ENCODE data around the gene FANCC. TPM values are rescaled to one million over a fixed set of nuclear protein-coding genes. Genes with fewer than 3 reads are reported as not detected.

FANCC gene
- polyA plus RNA-seq, 1 of the 3 experiments (the other 2 are of a cell fraction), result 3.5 TPM

GRCh38 chr9:95226921-95227320 lies 90.6 kb downstream of the FANCC start:
- Histone ChIP-seq H3K79me2 (ENCODE audit: insufficient read depth) (no peaks in the 10 kb centered on the region), H3K9ac (no peak overlapping the region), H3K27me3 (ENCODE audit: insufficient read depth) (no peaks in the 10 kb centered on the region), H2AFZ (ENCODE audit: low read depth) (no peak overlapping the region), H3K36me3 (replicated peaks in 1 of 2; ENCODE audit: control insufficient read depth in 1 of 2, insufficient read depth in 2 of 2, low read length in 1 of 2) (peaks cover 0 to 3% of the 10 kb centered on the region in 2 experiments), H3K9me3 (no peaks in the 10 kb centered on the region), H3F3A (replicated peaks; ENCODE audit: insufficient read depth) (no peaks in the 10 kb centered on the region), H3K4me3 (ENCODE audit: low read depth in 2 of 2, low read length in 1 of 2) (no peak overlapping the region), H3K27ac (ENCODE audit: low read depth in 2 of 2, low read length in 1 of 2) (no peak overlapping the region), H3K4me2 (no peak overlapping the region), H3K9me2 (no peaks in the 10 kb centered on the region), H4K20me1 (ENCODE audit: insufficient read depth) (no peaks in the 10 kb centered on the region), H3K4me1 (ENCODE audit: control insufficient read depth in 1 of 2, insufficient read depth in 2 of 2, low read depth in 1 of 2, low read length in 1 of 2) (peaks cover 0 to 12% of the 10 kb centered on the region in 2 experiments; a peak in 2 of 4 replicates)
- CTCF ChIA-PET, result interaction anchor here (1.2 to 1.4 kb wide), 2 partner anchors 42 to 99 kb away, joined by 3 to 5 read pairs; no protein-coding TSS in a partner anchor
- DNase-seq, result no peak
- POLR2A ChIA-PET, result interaction anchor here (0.6 kb wide), 1 partner anchor 29 kb away, joined by 3 read pairs; no protein-coding TSS in a partner anchor
- no peak for TF ChIP-seq JUND (IDR thresholded peaks at IDR 0.05)
- TF ChIP-seq CTCF (IDR thresholded peaks at IDR 0.05), result no peak
- no peak for TF ChIP-seq ZBTB33 (IDR thresholded peaks at IDR 0.05; ENCODE audit: borderline replicate concordance, low read depth)
- WGBS (ENCODE audit: low lambda C conversion rate), result 88% methylated on average over 7 of the region's 7 CpGs

GRCh38 chr9:95225726-95226106 lies 91.8 kb downstream of the FANCC start:
- H3K9me3 ChIP-seq, result no peaks in the 10 kb centered on the region
- DNase-seq, result no peak
- CTCF ChIA-PET, result interaction anchor here (0.6 to 3.7 kb wide), 3 partner anchors 13 to 46 kb away, joined by 3 to 14 read pairs (median 3); no protein-coding TSS in a partner anchor
- H4K20me1 ChIP-seq (ENCODE audit: insufficient read depth), result no peaks in the 10 kb centered on the region
- peaks cover 0 to 12% of the 10 kb centered on the region in 2 experiments; a peak in 2 of 4 replicates for H3K4me1 ChIP-seq (ENCODE audit: control insufficient read depth in 1 of 2, insufficient read depth in 2 of 2, low read depth in 1 of 2, low read length in 1 of 2)
- H3F3A ChIP-seq (replicated peaks; ENCODE audit: insufficient read depth), result no peaks in the 10 kb centered on the region
- H3K27ac ChIP-seq (ENCODE audit: low read depth in 2 of 2, low read length in 1 of 2), result peak overlapping the region in 1 of 2 experiments; percentile 51; a peak in 2 of 4 replicates
- H3K9ac ChIP-seq, result no peak overlapping the region
- no peak overlapping the region for H3K4me2 ChIP-seq
- no peaks in the 10 kb centered on the region for H3K9me2 ChIP-seq
- H3K4me3 ChIP-seq (ENCODE audit: low read depth in 2 of 2, low read length in 1 of 2), result no peak overlapping the region
- H3K36me3 ChIP-seq (replicated peaks in 1 of 2; ENCODE audit: control insufficient read depth in 1 of 2, insufficient read depth in 2 of 2, low read length in 1 of 2), result peaks cover 0 to 3% of the 10 kb centered on the region in 2 experiments
- no peaks in the 10 kb centered on the region for H3K27me3 ChIP-seq (ENCODE audit: insufficient read depth)
- POLR2A ChIA-PET, result interaction anchor here (0.6 kb wide), 1 partner anchor 17 kb away, joined by 5 read pairs; no protein-coding TSS in a partner anchor
- no peak overlapping the region for H2AFZ ChIP-seq (ENCODE audit: low read depth)
- H3K79me2 ChIP-seq (ENCODE audit: insufficient read depth), result no peaks in the 10 kb centered on the region
- TF ChIP-seq GABPA (IDR thresholded peaks at IDR 0.05; ENCODE audit: low read depth) (no peak), MEF2A (IDR thresholded peaks at IDR 0.05; ENCODE audit: borderline replicate concordance, low read depth) (no peak), USF2 (IDR thresholded peaks at IDR 0.05; ENCODE audit: borderline replicate concordance, low read depth, low read length) (no peak), NRF1 (IDR thresholded peaks at IDR 0.05; ENCODE audit: low read depth, low read length) (no peak), TEAD4 (IDR thresholded peaks at IDR 0.05; ENCODE audit: borderline replicate concordance, insufficient read depth) (no peak), FOXJ3 (CRISPR knock-in tag; IDR thresholded peaks at IDR 0.05) (no peak), GATA2 (CRISPR knock-in tag; IDR thresholded peaks at IDR 0.05) (no peak), RCOR1 (IDR thresholded peaks at IDR 0.05; ENCODE audit: low read length) (no peak), REST (IDR thresholded peaks at IDR 0.05; ENCODE audit: low read depth, low read length) (no peak), RAD21 (IDR thresholded peaks at IDR 0.05; ENCODE audit: low read length) (no peak), RXRA (IDR thresholded peaks at IDR 0.05; ENCODE audit: borderline replicate concordance, low read depth) (no peak), NFIC (IDR thresholded peaks at IDR 0.05; ENCODE audit: borderline replicate concordance) (no peak), EP300 (IDR thresholded peaks at IDR 0.05; ENCODE audit: borderline replicate concordance in 1 of 2, low read depth in 1 of 2, low read length in 1 of 2) (no peak), CTCF (IDR thresholded peaks at IDR 0.05) (no peak)
